HUES64 (cell line): Measurements from ENCODE around the gene TNNI3.
"Not testable (repeated sequence)": the region's sequence is repeated elsewhere in the genome, so short reads cannot be mapped to it uniquely, and the experiment has no call there.

Experiments
- H3K27ac ChIP-seq: 2 replicates; pipeline ENCODE4 v1.7.0; 2013; ENCODE audit warnings: low read depth, low read length, inconsistent platforms
- H3K27me3 ChIP-seq: 2 replicates; pipeline ENCODE4 v1.6.1; 2013; ENCODE audit warnings: mild to moderate bottlenecking, low read length; ENCODE audit not compliant: insufficient read depth
- H3K36me3 ChIP-seq: 2 replicates; pipeline ENCODE4 v1.6.1; 2013; ENCODE audit warnings: mild to moderate bottlenecking, low read length; ENCODE audit not compliant: insufficient read depth
- H3K4me1 ChIP-seq: 2 replicates; pipeline ENCODE4 v1.6.1; 2013; ENCODE audit warnings: mild to moderate bottlenecking, low read length, moderate library complexity; ENCODE audit not compliant: insufficient read depth
- H3K4me3 ChIP-seq: 2 replicates; pipeline ENCODE4 v1.5.1; 2013; ENCODE audit warnings: mild to moderate bottlenecking, low read length, moderate library complexity
- H3K9ac ChIP-seq: 2 replicates; pipeline ENCODE4 v1.6.1; 2013; ENCODE audit warnings: mild to moderate bottlenecking, low read depth, low read length
- H3K9me3 ChIP-seq: 2 replicates; pipeline ENCODE4 v1.6.1; 2013; ENCODE audit warnings: low read depth, low read length; ENCODE audit not compliant: insufficient read depth
- WGBS: fragments of 150-250, 120-280 bp; methylation state at CpG from one replicate; pipeline ENCODE4 v1.1.7; 2013; ENCODE audit warnings: missing lambda C conversion rate; 5-methylcytosine and 5-hydroxymethylcytosine counted together

Gene TNNI3

GRCh38 chr19:55172318-55172717 lies 14.8 kb upstream of the TNNI3 start:
- H3K36me3 ChIP-seq, H3K4me1 ChIP-seq, H3K9me3 ChIP-seq, H3K9ac ChIP-seq, H3K27ac ChIP-seq: not testable (repeated sequence)
- Histone ChIP-seq H3K4me3 (peak overlapping the region; percentile 84), H3K27me3 (peaks cover 52% of the 10 kb centered on the region)
- WGBS: 61% methylated on average over 8 of the region's 9 CpGs

GRCh38 chr19:55171440-55171839 lies 13.9 kb upstream of the TNNI3 start:
- H3K27ac ChIP-seq: no peak overlapping the region
- H3K9ac ChIP-seq: no peak overlapping the region
- no peaks in the 10 kb centered on the region for H3K9me3 ChIP-seq
- peaks cover 45% of the 10 kb centered on the region for H3K27me3 ChIP-seq
- WGBS: 91% methylated on average over 4 of the region's 5 CpGs
- H3K4me3 ChIP-seq: no peak overlapping the region
- H3K36me3 ChIP-seq: no peaks in the 10 kb centered on the region
- H3K4me1 ChIP-seq: no peaks in the 10 kb centered on the region

- peaks cover 45% of the 10 kb centered on the region for H3K27me3 ChIP-seq
- WGBS: 75% methylated on average over 4 of the region's 4 CpGs
- no peak overlapping the region for H3K27ac ChIP-seq
- no peaks in the 10 kb centered on the region for H3K9me3 ChIP-seq
- no peaks in the 10 kb centered on the region for H3K4me1 ChIP-seq
- H3K36me3 ChIP-seq: no peaks in the 10 kb centered on the region
- H3K4me3 ChIP-seq: no peak overlapping the region
- no peak overlapping the region for H3K9ac ChIP-seq
These were observed 11.6 kb upstream of the TNNI3 start for GRCh38 chr19:55169136-55169535.

GRCh38 chr19:55166530-55167268 lies 9.2 kb upstream of the TNNI3 start, which contains the start of gene DNAAF3:
Gene DNAAF3 (minus strand): TSS chr19:55166613. CDS start chr19:55166413, 200 bp downstream.
- H3K9ac ChIP-seq: peak within 1 kb of the TSS; percentile 79
- 5% methylated on average over 33 of the region's 33 CpGs for WGBS
- peak within 1 kb of the TSS; percentile 57 for H3K4me3 ChIP-seq
- H3K36me3 ChIP-seq: no peaks in the 10 kb centered on the region
- H3K4me1 ChIP-seq: no peaks in the 10 kb centered on the region
- H3K9me3 ChIP-seq: no peaks in the 10 kb centered on the region
- H3K27ac ChIP-seq: peak within 1 kb of the TSS; percentile 65; the same call in 1 of the 2 replicates
- H3K27me3 ChIP-seq: peaks cover 31% of the 10 kb centered on the region

GRCh38 chr19:55165952-55166529 lies 8.5 kb upstream of the TNNI3 start:
- 3% methylated on average over 34 of the region's 34 CpGs for WGBS
- Histone ChIP-seq H3K4me3 (peak overlapping the region; percentile 57), H3K4me1 (no peaks in the 10 kb centered on the region), H3K27ac (no peak overlapping the region), H3K9me3 (no peaks in the 10 kb centered on the region), H3K36me3 (no peaks in the 10 kb centered on the region), H3K9ac (no peak overlapping the region), H3K27me3 (peaks cover 31% of the 10 kb centered on the region)

- 91% methylated on average over 55 of the region's 61 CpGs for WGBS
- H3K27me3 ChIP-seq: peaks cover 11% of the 10 kb centered on the region; the same call in 1 of the 2 replicates
- H3K9ac ChIP-seq: no peak overlapping the region
- H3K4me3 ChIP-seq: no peak overlapping the region; the same call in 1 of the 2 replicates
- H3K36me3 ChIP-seq: no peaks in the 10 kb centered on the region
- no peaks in the 10 kb centered on the region for H3K9me3 ChIP-seq
- H3K27ac ChIP-seq: no peak overlapping the region
- H3K4me1 ChIP-seq: peaks cover 15% of the 10 kb centered on the region
These were observed 4.2 kb upstream of the TNNI3 start for GRCh38 chr19:55161571-55162322.

- Histone ChIP-seq H3K4me3 (peak overlapping the region; percentile 54), H3K4me1 (peaks cover 15% of the 10 kb centered on the region), H3K9ac (no peak overlapping the region), H3K36me3 (no peaks in the 10 kb centered on the region), H3K27ac (no peak overlapping the region), H3K27me3 (peaks cover 11% of the 10 kb centered on the region; the same call in 1 of the 2 replicates), H3K9me3 (no peaks in the 10 kb centered on the region)
- 38% methylated on average over 32 of the region's 32 CpGs for WGBS
These were observed 3.4 kb upstream of the TNNI3 start for GRCh38 chr19:55160986-55161365.

GRCh38 chr19:55160128-55160985 lies 2.8 kb upstream of the TNNI3 start:
- Histone ChIP-seq H3K4me3 (no peak overlapping the region), H3K4me1 (peaks cover 15% of the 10 kb centered on the region), H3K9me3 (no peaks in the 10 kb centered on the region), H3K9ac (no peak overlapping the region), H3K27me3 (peaks cover 11% of the 10 kb centered on the region; the same call in 1 of the 2 replicates), H3K36me3 (no peaks in the 10 kb centered on the region), H3K27ac (no peak overlapping the region)
- 5% methylated on average over 32 of the region's 33 CpGs for WGBS

- Histone ChIP-seq H3K27ac (no peak overlapping the region), H3K9me3 (no peaks in the 10 kb centered on the region), H3K4me3 (no peak overlapping the region), H3K36me3 (no peaks in the 10 kb centered on the region), H3K4me1 (peaks cover 15% of the 10 kb centered on the region), H3K27me3 (peaks cover 11% of the 10 kb centered on the region; the same call in 1 of the 2 replicates), H3K9ac (no peak overlapping the region)
- 56% methylated on average over 18 of the region's 18 CpGs for WGBS
These were observed 1.6 kb upstream of the TNNI3 start for GRCh38 chr19:55158848-55159749.

- Histone ChIP-seq H3K4me1 (peaks cover 15% of the 10 kb centered on the region), H3K9ac (no peak overlapping the region), H3K36me3 (0 out of 2 replicates have a peak, but pooled peaks cover 5% of the 10 kb centered on the region), H3K9me3 (no peaks in the 10 kb centered on the region), H3K27me3 (peaks cover 11% of the 10 kb centered on the region; the same call in 1 of the 2 replicates), H3K4me3 (no peak overlapping the region), H3K27ac (no peak overlapping the region)
- 82% methylated on average over 4 of the region's 4 CpGs for WGBS
These were observed 891 bp upstream of the TNNI3 start for GRCh38 chr19:55158423-55158822.
